HepG2 (cell line): ENCODE measurements around the gene TEX9. TPM values are rescaled to one million over a fixed set of nuclear protein-coding genes. Genes with fewer than 3 reads are reported as not detected.

Experiments
- ADNP ChIP-seq: sonication (generic); formaldehyde crosslinking; IDR thresholded peaks from 2 replicates; pipeline ENCODE4 v1.4.0; 2020; ENCODE audit warnings: missing genetic modification reagents
- BRCA1 ChIP-seq: sonication (generic); formaldehyde crosslinking; IDR thresholded peaks from 2 replicates; pipeline ENCODE4 v1.4.0; 2020; ENCODE audit warnings: missing genetic modification reagents
- BRF2 ChIP-seq: sonication (generic); formaldehyde crosslinking; IDR thresholded peaks from 2 replicates; pipeline ENCODE4 v1.8.1; 2022; ENCODE audit warnings: mild to moderate bottlenecking, missing genetic modification reagents
- CENPX ChIP-seq: sonication (generic); formaldehyde crosslinking; IDR thresholded peaks from 2 replicates; pipeline ENCODE4 v1.9.0; 2021; ENCODE audit warnings: mild to moderate bottlenecking, missing genetic modification reagents, moderate library complexity
- KAT2B ChIP-seq: fragments of 150-350 bp; IDR thresholded peaks from 2 replicates; pipeline ENCODE4 v1.6.1; 2014; ENCODE audit warnings: low read depth, low read length, borderline replicate concordance
- KAT8 ChIP-seq: IDR thresholded peaks from 2 replicates; pipeline ENCODE4 v1.6.1; 2016; ENCODE audit warnings: missing genetic modification reagents, missing compliant biosample characterization
- KDM4B ChIP-seq: sonication (generic); formaldehyde crosslinking; IDR thresholded peaks from 2 replicates; pipeline ENCODE4 v1.4.0; 2020; ENCODE audit warnings: missing genetic modification reagents
- LCORL ChIP-seq, 2 experiments: fragments of 450-650 bp in 1 of 2; sonication (generic) in 1 of 2; formaldehyde crosslinking in 1 of 2; IDR thresholded peaks; 2 replicates each; pipeline versions ENCODE4 v1.5.0 to v1.6.1; 2017 to 2020; ENCODE audit warnings: antibody characterized with exemption in 1 of 2, missing genetic modification reagents in 1 of 2
- MATR3 ChIP-seq: sonication (generic); formaldehyde crosslinking; IDR thresholded peaks from 2 replicates; pipeline ENCODE4 v1.4.0; 2020; ENCODE audit warnings: missing genetic modification reagents
- NR0B2 ChIP-seq: sonication (generic); formaldehyde crosslinking; IDR thresholded peaks from 2 replicates; pipeline ENCODE4 v1.4.0; 2020; ENCODE audit warnings: mild to moderate bottlenecking, missing genetic modification reagents
- POLR2AphosphoS2 ChIP-seq: IDR thresholded peaks from 2 replicates; pipeline ENCODE4 v1.6.1; 2011; ENCODE audit warnings: low read depth, low read length, improper control_type of control experiment
- SMARCC2 ChIP-seq: fragments of 450-650 bp; IDR thresholded peaks from 2 replicates; pipeline ENCODE4 v1.6.1; 2017; ENCODE audit warnings: antibody characterized with exemption, mild to moderate bottlenecking
- ZBTB10 ChIP-seq: sonication (generic); formaldehyde crosslinking; IDR thresholded peaks from 2 replicates; pipeline ENCODE4 v1.4.0; 2020; ENCODE audit warnings: missing genetic modification reagents, borderline replicate concordance
- ZBTB26 ChIP-seq: IDR thresholded peaks from 2 replicates; pipeline ENCODE4 v1.6.1; 2016; ENCODE audit warnings: missing compliant biosample characterization, missing genetic modification reagents, borderline replicate concordance
- ZBTB7A ChIP-seq: sonication (generic); formaldehyde crosslinking; IDR thresholded peaks from 2 replicates; pipeline ENCODE4 v1.8.0; 2022; ENCODE audit warnings: mild to moderate bottlenecking, missing genetic modification reagents
- ZFP62 ChIP-seq: sonication (generic); formaldehyde crosslinking; IDR thresholded peaks from 2 replicates; pipeline ENCODE4 v1.4.0; 2020; ENCODE audit warnings: missing genetic modification reagents
- ZNF3 ChIP-seq: IDR thresholded peaks from 2 replicates; pipeline ENCODE4 v1.7.0; 2017; ENCODE audit warnings: inconsistent platforms
- ZNF33B ChIP-seq: sonication (generic); formaldehyde crosslinking; IDR thresholded peaks from 2 replicates; pipeline ENCODE4 v1.5.1; 2020; ENCODE audit warnings: mild to moderate bottlenecking, missing genetic modification reagents
- ZNF546 ChIP-seq: sonication (generic); formaldehyde crosslinking; conservative IDR thresholded peaks from 2 replicates; pipeline ENCODE4 v1.8.1; 2023; ENCODE audit warnings: mild to moderate bottlenecking, missing genetic modification reagents
- ZNF737 ChIP-seq: sonication (generic); formaldehyde crosslinking; IDR thresholded peaks from 2 replicates; pipeline ENCODE4 v1.5.0; 2020; ENCODE audit warnings: missing genetic modification reagents, mild to moderate bottlenecking, borderline replicate concordance
- ZNF766 ChIP-seq: sonication (generic); formaldehyde crosslinking; IDR thresholded peaks from 2 replicates; pipeline ENCODE4 v1.5.0; 2020; ENCODE audit warnings: missing genetic modification reagents, borderline replicate concordance
- polyA plus RNA-seq, 8 experiments: library from polyadenylated mRNA; depleted of rRNA in 3 of 8; stranded (reverse) in 7 of 8; unstranded in 1 of 8; fragments of >200 nt; fragmentation: Illumina TruSeq in 4 of 8; extraction: Trizol in 4 of 8; gene quantifications; 2 replicates each; pipeline versions ENCODE4 v1.2.1 to v1.2.3, GENCODE V29; 2011 to 2016; ENCODE audit warnings: low read depth in 4 of 8, missing spikeins in 1 of 8, mixed read lengths in 1 of 8; ENCODE audit not compliant: insufficient read depth in 1 of 8
- total RNA-seq, 5 experiments: library from RNA; depleted of rRNA; stranded (reverse); fragments of >200 nt; fragmentation: Illumina TruSeq; extraction: Trizol; gene quantifications; 2 replicates each; pipeline ENCODE4 v1.2.3, GENCODE V29; 2016; ENCODE audit warnings: low read depth in 1 of 5

TEX9 gene
- total and polyA plus RNA-seq, 2 of the 13 experiments (the other 11 are each of a cell fraction or from before 2014, with no cell fraction given) = 0.82 to 6.9 TPM

- TF ChIP-seq ZBTB10 (CRISPR knock-in tag) (0 out of 2 replicates have a peak, but pooled peaks have one; percentile 20), LCORL (IDR thresholded peaks at IDR 0.05) (no peak), LCORL (CRISPR knock-in tag; IDR thresholded peaks at IDR 0.05) (peak; percentile 72), POLR2AphosphoS2 (no peak), BRCA1 (CRISPR knock-in tag) (no peak), CENPX (CRISPR knock-in tag) (no peak), SMARCC2 (no peak), ZNF546 (CRISPR knock-in tag) (no peak), BRF2 (CRISPR knock-in tag) (no peak), ZNF737 (CRISPR knock-in tag) (no peak), MATR3 (CRISPR knock-in tag) (no peak), ZNF766 (CRISPR knock-in tag) (no peak), ZBTB7A (CRISPR knock-in tag) (no peak), KAT2B (no peak), ZFP62 (CRISPR knock-in tag) (no peak), ZBTB26 (CRISPR knock-in tag) (no peak; the same call in 1 of the 2 replicates), KDM4B (CRISPR knock-in tag) (no peak; the same call in 1 of the 2 replicates), ADNP (no peak), ZNF3 (CRISPR knock-in tag) (no peak), ZNF33B (CRISPR knock-in tag) (no peak), NR0B2 (CRISPR knock-in tag) (no peak), KAT8 (CRISPR knock-in tag) (peak; percentile 75)
Observed at GRCh38 chr15:56365075-56365711, at the start of gene TEX9 (continued).
